WTC11 (cell line): ENCODE data around the gene YEATS2. TPM values are rescaled to one million over a fixed set of nuclear protein-coding genes. Genes with fewer than 3 reads are reported as not detected.

Experiments used
- CBFB ChIP-seq: sonication (generic); formaldehyde crosslinking; IDR thresholded peaks from 2 replicates; pipeline ENCODE4 v1.8.1; 2022; ENCODE audit warnings: mild to moderate bottlenecking, low read depth, missing genetic modification reagents
- CREB1 ChIP-seq: sonication (generic); formaldehyde crosslinking; IDR thresholded peaks from 2 replicates; pipeline ENCODE4 v1.8.0; 2023; ENCODE audit warnings: mild to moderate bottlenecking, missing genetic modification reagents
- FOXJ3 ChIP-seq: sonication (generic); formaldehyde crosslinking; IDR thresholded peaks from 2 replicates; pipeline ENCODE4 v1.9.0; 2021; ENCODE audit warnings: missing genetic modification reagents, mild to moderate bottlenecking, borderline replicate concordance
- FOXP1 ChIP-seq: sonication (generic); formaldehyde crosslinking; IDR thresholded peaks from 2 replicates; pipeline ENCODE4 v1.8.0; 2022; ENCODE audit warnings: missing genetic modification reagents, mild to moderate bottlenecking, moderate library complexity, borderline replicate concordance
- GRHL2 ChIP-seq: fragments of 250-450 bp; sonication (Bioruptor Pico); IDR thresholded peaks from 2 replicates; pipeline ENCODE4 v1.8.0; 2022; ENCODE audit warnings: mild to moderate bottlenecking, moderate library complexity; ENCODE audit not compliant: insufficient replicate concordance, severe bottlenecking
- IRF2 ChIP-seq: sonication (generic); formaldehyde crosslinking; IDR thresholded peaks from 2 replicates; pipeline ENCODE4 v1.8.0; 2022; ENCODE audit warnings: low read depth, missing genetic modification reagents, borderline replicate concordance
- MXD4 ChIP-seq: fragments of 250-450 bp; sonication (Bioruptor Pico); IDR thresholded peaks from 2 replicates; pipeline ENCODE4 v1.8.0; 2021; ENCODE audit warnings: mild to moderate bottlenecking, moderate library complexity, borderline replicate concordance
- RELA ChIP-seq: sonication (generic); formaldehyde crosslinking; IDR thresholded peaks from 2 replicates; pipeline ENCODE4 v1.8.1; 2022; ENCODE audit warnings: missing genetic modification reagents, mild to moderate bottlenecking, borderline replicate concordance
- SMAD3 ChIP-seq: sonication (generic); formaldehyde crosslinking; IDR thresholded peaks from 2 replicates; pipeline ENCODE4 v1.8.0; 2022; ENCODE audit warnings: missing genetic modification reagents, mild to moderate bottlenecking, borderline replicate concordance
- SP1 ChIP-seq: sonication (generic); formaldehyde crosslinking; conservative IDR thresholded peaks from 2 replicates; pipeline ENCODE4 v1.8.1; 2022; ENCODE audit warnings: missing genetic modification reagents
- TP53 ChIP-seq: sonication (generic); formaldehyde crosslinking; IDR thresholded peaks from 2 replicates; pipeline ENCODE4 v1.8.1; 2023; ENCODE audit warnings: mild to moderate bottlenecking, missing genetic modification reagents
- total RNA-seq: library from RNA; stranded (reverse); gene quantifications from 3 replicates; pipeline ENCODE4 v1.2.3, GENCODE V29; 2021
- TF ChIP-seq, protein P1 (sequence below): fragments of 250-450 bp; sonication (Bioruptor Pico); conservative IDR thresholded peaks from 2 replicates; pipeline ENCODE4 v1.9.0; 2021; ENCODE audit warnings: mild to moderate bottlenecking
- TF ChIP-seq, protein P2 (sequence below): sonication (generic); formaldehyde crosslinking; IDR thresholded peaks from 2 replicates; pipeline ENCODE4 v1.8.1; 2023; ENCODE audit warnings: mild to moderate bottlenecking, moderate library complexity, missing genetic modification reagents
- TF ChIP-seq, protein P3 (sequence below): sonication (generic); formaldehyde crosslinking; IDR thresholded peaks from 2 replicates; pipeline ENCODE4 v1.8.1; 2023; ENCODE audit warnings: mild to moderate bottlenecking, missing genetic modification reagents, moderate library complexity
- TF ChIP-seq, protein P4 (sequence below): fragments of 250-450 bp; sonication (Bioruptor Pico); IDR thresholded peaks from 2 replicates; pipeline ENCODE4 v1.8.0; 2021; ENCODE audit warnings: mild to moderate bottlenecking
- TF ChIP-seq, protein P5 (sequence below): sonication (generic); formaldehyde crosslinking; IDR thresholded peaks from 2 replicates; pipeline ENCODE4 v1.8.1; 2022; ENCODE audit warnings: low read depth, mild to moderate bottlenecking, moderate library complexity, missing genetic modification reagents, borderline replicate concordance
- TF ChIP-seq, protein P6 (sequence below): sonication (generic); formaldehyde crosslinking; IDR thresholded peaks from 2 replicates; pipeline ENCODE4 v1.8.1; 2023; ENCODE audit warnings: mild to moderate bottlenecking, missing genetic modification reagents
- TF ChIP-seq, protein P7 (sequence below): fragments of 250-450 bp; sonication (Bioruptor Pico); IDR thresholded peaks from 2 replicates; pipeline ENCODE4 v1.9.0; 2021; ENCODE audit warnings: mild to moderate bottlenecking
- TF ChIP-seq, protein P8 (sequence below): sonication (generic); formaldehyde crosslinking; IDR thresholded peaks from 2 replicates; pipeline ENCODE4 v1.8.0; 2022; ENCODE audit warnings: mild to moderate bottlenecking, missing genetic modification reagents
- TF ChIP-seq, protein P9 (sequence below): sonication (generic); formaldehyde crosslinking; IDR thresholded peaks from 2 replicates; pipeline ENCODE4 v1.8.1; 2022; ENCODE audit warnings: missing genetic modification reagents, borderline replicate concordance

YEATS2 gene
- total RNA-seq, 1 experiment from 2014 or later, result 42.5 TPM

DNA sequence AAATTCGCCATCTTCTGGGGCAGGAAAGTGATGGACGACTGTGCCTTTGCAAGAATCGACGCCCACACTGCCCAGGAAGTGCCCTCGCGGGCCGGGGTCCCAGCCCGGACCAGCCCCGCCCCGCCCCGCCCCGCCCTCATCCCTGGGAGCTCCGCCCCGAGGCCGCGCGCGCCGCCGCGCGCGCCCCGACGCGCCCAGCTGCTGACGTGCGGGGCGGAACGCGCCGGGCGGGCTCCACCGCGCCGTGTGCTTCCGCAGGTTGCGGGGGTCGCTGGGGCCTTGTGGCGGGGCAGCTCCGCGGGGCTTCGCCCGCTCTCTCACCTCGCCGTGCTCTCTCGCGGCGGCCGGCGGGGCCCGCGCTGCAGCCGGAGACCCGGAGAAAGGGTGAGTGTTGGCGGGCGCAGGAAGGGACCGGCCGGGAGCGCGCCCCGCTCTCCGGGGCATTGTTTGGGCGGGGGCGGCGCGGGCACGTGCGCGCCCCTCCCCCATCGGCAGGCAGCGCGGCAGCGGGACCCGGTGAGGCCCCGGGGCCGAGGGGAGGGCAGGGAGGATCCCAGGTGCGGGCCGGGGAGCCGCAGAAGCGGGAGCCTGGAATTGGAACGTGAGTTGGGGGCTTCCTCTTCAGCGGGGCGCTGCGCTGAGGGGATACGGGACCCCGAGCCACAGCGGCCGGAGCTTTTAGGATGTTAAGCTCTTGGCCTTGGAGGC lies at the start of gene YEATS2 (continued):
- TF ChIP-seq RELA (CRISPR knock-in tag) (peak; percentile 92; the same call in 1 of the 2 replicates), MXD4 (no peak), SMAD3 (CRISPR knock-in tag) (no peak; the same call in 1 of the 2 replicates), IRF2 (no peak), CREB1 (CRISPR knock-in tag) (no peak), TP53 (peak; percentile 88; the same call in 1 of the 2 replicates), GRHL2 (no peak), CBFB (CRISPR knock-in tag) (peak; percentile 83; the same call in 1 of the 2 replicates), FOXJ3 (CRISPR knock-in tag) (no peak), SP1 (CRISPR knock-in tag) (no peak), FOXP1 (peak; percentile 86)
- TF ChIP-seq, protein P1, sequence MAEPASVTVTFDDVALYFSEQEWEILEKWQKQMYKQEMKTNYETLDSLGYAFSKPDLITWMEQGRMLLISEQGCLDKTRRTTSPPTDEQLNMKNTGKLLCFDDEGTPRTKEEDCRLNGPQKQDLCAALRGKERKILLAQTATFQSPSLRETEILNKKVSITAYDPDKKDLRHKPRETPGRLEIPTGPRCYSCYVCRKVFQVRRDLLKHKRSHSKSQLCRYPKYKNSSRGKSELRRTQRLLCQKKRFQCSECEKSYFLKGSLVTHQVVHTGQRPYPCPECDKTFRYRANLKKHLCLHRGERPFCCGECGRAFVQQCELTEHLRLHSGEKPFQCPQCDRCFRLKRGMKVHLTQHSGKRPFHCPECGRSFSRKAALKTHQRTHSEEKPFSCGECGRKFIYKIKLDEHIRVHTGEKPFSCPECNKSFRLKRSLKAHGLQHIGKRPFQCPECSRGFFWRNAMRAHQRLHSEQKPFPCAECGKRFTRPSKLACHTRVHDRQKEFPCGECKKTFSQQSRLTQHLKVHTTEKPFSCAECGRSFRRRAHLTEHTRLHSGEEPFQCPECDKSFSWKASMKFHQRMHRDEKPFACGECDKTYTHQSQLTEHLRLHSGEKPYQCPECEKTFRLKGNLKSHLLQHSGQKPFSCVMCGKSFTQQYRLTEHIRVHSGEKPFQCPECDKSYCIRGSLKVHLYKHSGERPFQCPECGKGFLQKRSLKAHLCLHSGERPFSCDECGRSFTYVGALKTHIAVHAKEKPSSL (CRISPR knock-in tag), result no peak
- TF ChIP-seq, protein P2, sequence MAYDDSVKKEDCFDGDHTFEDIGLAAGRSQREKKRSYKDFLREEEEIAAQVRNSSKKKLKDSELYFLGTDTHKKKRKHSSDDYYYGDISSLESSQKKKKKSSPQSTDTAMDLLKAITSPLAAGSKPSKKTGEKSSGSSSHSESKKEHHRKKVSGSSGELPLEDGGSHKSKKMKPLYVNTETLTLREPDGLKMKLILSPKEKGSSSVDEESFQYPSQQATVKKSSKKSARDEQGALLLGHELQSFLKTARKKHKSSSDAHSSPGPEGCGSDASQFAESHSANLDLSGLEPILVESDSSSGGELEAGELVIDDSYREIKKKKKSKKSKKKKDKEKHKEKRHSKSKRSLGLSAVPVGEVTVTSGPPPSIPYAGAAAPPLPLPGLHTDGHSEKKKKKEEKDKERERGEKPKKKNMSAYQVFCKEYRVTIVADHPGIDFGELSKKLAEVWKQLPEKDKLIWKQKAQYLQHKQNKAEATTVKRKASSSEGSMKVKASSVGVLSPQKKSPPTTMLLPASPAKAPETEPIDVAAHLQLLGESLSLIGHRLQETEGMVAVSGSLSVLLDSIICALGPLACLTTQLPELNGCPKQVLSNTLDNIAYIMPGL, result peak; percentile 86; the same call in 1 of the 2 replicates
- TF ChIP-seq, protein P3, sequence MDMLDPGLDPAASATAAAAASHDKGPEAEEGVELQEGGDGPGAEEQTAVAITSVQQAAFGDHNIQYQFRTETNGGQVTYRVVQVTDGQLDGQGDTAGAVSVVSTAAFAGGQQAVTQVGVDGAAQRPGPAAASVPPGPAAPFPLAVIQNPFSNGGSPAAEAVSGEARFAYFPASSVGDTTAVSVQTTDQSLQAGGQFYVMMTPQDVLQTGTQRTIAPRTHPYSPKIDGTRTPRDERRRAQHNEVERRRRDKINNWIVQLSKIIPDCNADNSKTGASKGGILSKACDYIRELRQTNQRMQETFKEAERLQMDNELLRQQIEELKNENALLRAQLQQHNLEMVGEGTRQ (CRISPR knock-in tag), result peak; percentile 84
- TF ChIP-seq, protein P4, sequence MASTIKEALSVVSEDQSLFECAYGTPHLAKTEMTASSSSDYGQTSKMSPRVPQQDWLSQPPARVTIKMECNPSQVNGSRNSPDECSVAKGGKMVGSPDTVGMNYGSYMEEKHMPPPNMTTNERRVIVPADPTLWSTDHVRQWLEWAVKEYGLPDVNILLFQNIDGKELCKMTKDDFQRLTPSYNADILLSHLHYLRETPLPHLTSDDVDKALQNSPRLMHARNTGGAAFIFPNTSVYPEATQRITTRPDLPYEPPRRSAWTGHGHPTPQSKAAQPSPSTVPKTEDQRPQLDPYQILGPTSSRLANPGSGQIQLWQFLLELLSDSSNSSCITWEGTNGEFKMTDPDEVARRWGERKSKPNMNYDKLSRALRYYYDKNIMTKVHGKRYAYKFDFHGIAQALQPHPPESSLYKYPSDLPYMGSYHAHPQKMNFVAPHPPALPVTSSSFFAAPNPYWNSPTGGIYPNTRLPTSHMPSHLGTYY, result peak; percentile 40; the same call in 1 of the 2 replicates
- TF ChIP-seq, protein P5, sequence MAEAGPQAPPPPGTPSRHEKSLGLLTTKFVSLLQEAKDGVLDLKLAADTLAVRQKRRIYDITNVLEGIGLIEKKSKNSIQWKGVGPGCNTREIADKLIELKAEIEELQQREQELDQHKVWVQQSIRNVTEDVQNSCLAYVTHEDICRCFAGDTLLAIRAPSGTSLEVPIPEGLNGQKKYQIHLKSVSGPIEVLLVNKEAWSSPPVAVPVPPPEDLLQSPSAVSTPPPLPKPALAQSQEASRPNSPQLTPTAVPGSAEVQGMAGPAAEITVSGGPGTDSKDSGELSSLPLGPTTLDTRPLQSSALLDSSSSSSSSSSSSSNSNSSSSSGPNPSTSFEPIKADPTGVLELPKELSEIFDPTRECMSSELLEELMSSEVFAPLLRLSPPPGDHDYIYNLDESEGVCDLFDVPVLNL (CRISPR knock-in tag), result no peak
- TF ChIP-seq, protein P6, sequence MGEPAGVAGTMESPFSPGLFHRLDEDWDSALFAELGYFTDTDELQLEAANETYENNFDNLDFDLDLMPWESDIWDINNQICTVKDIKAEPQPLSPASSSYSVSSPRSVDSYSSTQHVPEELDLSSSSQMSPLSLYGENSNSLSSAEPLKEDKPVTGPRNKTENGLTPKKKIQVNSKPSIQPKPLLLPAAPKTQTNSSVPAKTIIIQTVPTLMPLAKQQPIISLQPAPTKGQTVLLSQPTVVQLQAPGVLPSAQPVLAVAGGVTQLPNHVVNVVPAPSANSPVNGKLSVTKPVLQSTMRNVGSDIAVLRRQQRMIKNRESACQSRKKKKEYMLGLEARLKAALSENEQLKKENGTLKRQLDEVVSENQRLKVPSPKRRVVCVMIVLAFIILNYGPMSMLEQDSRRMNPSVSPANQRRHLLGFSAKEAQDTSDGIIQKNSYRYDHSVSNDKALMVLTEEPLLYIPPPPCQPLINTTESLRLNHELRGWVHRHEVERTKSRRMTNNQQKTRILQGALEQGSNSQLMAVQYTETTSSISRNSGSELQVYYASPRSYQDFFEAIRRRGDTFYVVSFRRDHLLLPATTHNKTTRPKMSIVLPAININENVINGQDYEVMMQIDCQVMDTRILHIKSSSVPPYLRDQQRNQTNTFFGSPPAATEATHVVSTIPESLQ (CRISPR knock-in tag), result no peak
- TF ChIP-seq, protein P7, sequence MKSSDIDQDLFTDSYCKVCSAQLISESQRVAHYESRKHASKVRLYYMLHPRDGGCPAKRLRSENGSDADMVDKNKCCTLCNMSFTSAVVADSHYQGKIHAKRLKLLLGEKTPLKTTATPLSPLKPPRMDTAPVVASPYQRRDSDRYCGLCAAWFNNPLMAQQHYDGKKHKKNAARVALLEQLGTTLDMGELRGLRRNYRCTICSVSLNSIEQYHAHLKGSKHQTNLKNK (CRISPR knock-in tag), result no peak
- TF ChIP-seq, protein P8, sequence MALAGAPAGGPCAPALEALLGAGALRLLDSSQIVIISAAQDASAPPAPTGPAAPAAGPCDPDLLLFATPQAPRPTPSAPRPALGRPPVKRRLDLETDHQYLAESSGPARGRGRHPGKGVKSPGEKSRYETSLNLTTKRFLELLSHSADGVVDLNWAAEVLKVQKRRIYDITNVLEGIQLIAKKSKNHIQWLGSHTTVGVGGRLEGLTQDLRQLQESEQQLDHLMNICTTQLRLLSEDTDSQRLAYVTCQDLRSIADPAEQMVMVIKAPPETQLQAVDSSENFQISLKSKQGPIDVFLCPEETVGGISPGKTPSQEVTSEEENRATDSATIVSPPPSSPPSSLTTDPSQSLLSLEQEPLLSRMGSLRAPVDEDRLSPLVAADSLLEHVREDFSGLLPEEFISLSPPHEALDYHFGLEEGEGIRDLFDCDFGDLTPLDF (CRISPR knock-in tag), result no peak
- TF ChIP-seq, protein P9, sequence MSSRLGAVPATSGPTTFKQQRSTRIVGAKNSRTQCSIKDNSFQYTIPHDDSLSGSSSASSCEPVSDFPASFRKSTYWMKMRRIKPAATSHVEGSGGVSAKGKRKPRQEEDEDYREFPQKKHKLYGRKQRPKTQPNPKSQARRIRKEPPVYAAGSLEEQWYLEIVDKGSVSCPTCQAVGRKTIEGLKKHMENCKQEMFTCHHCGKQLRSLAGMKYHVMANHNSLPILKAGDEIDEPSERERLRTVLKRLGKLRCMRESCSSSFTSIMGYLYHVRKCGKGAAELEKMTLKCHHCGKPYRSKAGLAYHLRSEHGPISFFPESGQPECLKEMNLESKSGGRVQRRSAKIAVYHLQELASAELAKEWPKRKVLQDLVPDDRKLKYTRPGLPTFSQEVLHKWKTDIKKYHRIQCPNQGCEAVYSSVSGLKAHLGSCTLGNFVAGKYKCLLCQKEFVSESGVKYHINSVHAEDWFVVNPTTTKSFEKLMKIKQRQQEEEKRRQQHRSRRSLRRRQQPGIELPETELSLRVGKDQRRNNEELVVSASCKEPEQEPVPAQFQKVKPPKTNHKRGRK (CRISPR knock-in tag), result no peak
